Measurements from ENCODE around the gene CA7.

The CA7 gene

GRCh38 chr16:66849549-66849948 is 5.3 kb downstream of the CA7 start:
- Histone ChIP-seq H3K4me1 (ENCODE audit: insufficient read depth, low read length) (peaks cover 5% of the 10 kb centered on the region), H3K9me3 (ENCODE audit: low read length) (no peaks in the 10 kb centered on the region), H3K27me3 (ENCODE audit: insufficient read depth, low read length) (peaks cover 70% of the 10 kb centered on the region), H3K36me3 (ENCODE audit: insufficient read depth, low read length) (no peaks in the 10 kb centered on the region), H2AFZ (ENCODE audit: low read depth, low read length) (no peak overlapping the region), H3K4me3 (ENCODE audit: low read length) (no peak overlapping the region)

DNA sequence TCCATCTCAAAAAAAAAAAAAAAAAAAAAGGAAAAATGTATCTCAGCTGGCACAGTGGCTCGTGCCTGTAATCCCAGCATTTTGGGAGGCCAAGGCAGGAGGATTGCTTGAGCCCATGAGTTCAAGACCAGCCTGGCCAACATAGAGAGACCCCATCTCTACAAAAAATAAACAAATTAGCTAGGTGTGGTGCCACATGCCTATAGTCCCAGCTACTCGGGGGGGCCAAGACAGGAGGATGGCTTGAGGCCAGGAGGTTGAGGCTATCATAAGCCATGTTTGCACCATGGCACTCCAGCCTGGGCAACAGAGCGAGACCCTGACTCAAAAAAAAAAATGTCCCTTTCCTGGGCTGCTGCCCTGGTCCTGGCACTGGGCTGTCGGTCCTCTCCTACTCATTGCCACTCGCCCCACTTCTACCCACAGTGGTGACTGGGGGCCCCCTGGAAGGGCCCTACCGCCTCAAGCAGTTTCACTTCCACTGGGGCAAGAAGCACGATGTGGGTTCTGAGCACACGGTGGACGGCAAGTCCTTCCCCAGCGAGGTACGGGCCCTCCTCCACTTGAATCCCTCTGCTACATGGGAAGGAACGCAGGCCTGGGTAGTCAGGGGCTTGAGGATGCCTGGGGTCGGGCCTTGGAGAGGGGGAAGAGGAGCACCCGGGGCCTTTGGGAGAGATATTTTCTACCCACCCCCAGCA is 6.1 kb downstream of the CA7 start:
- Histone ChIP-seq H3K27me3 (ENCODE audit: insufficient read depth, low read length) (peaks cover 66% of the 10 kb centered on the region), H3K9me3 (ENCODE audit: low read length) (no peaks in the 10 kb centered on the region), H3K36me3 (ENCODE audit: insufficient read depth, low read length) (no peaks in the 10 kb centered on the region), H2AFZ (ENCODE audit: low read depth, low read length) (no peak overlapping the region), H3K4me3 (ENCODE audit: low read length) (no peak overlapping the region), H3K4me1 (ENCODE audit: insufficient read depth, low read length) (no peaks in the 10 kb centered on the region)

GRCh38 chr16:66851166-66851964 is 7.2 kb downstream of the CA7 start:
- peaks cover 55% of the 10 kb centered on the region for H3K27me3 ChIP-seq (ENCODE audit: insufficient read depth, low read length)

DNA sequence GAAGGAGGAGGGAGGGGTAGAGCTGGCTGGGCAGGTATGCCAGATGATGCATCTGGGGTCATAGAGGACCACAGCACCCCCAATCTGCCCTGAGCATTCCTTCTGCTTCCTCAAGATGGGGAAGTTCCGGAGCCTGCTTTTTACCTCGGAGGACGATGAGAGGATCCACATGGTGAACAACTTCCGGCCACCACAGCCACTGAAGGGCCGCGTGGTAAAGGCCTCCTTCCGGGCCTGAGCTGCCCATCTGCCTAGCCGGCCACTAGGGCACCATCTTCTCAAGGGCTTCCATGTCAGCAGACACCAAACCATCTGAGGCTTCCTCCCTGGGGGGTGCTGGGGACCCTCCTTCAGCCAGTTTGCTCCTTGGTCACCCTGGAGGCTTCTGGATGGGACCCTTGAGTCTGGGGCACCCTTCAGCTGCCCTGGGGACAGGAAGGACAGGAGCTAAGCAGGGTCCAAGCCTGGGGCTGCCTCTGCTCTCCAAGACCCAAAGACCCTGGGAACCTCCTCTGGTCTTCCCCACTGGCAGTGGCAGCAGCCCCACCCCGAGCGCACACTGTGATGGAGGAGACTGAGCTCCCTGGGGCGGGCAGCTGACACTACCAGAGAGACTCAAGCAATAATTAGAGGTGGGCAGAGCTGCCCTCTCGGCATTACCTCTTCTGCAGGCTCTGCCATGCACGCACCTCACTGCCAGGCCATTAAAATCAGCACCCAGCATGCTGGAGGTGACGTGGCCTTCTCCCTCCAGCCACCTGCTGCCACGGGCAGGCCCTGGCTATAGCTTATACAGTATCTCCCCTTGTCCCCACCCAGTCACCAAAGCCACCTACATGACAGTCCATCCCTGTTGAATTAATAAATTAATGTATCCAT is 9.3 kb downstream of the CA7 start:
- Histone ChIP-seq H3K4me3 (ENCODE audit: low read length) (no peak overlapping the region), H2AFZ (ENCODE audit: low read depth, low read length) (no peak overlapping the region), H3K36me3 (ENCODE audit: insufficient read depth, low read length) (no peaks in the 10 kb centered on the region), H3K27me3 (ENCODE audit: insufficient read depth, low read length) (peaks cover 40% of the 10 kb centered on the region), H3K9me3 (ENCODE audit: low read length) (no peaks in the 10 kb centered on the region), H3K4me1 (ENCODE audit: insufficient read depth, low read length) (no peaks in the 10 kb centered on the region)

More at GRCh38 chr16:66851166-66851964, 7.2 kb downstream of the CA7 start:
- Histone ChIP-seq H2AFZ (ENCODE audit: low read depth, low read length) (no peak overlapping the region), H3K4me1 (ENCODE audit: insufficient read depth, low read length) (no peaks in the 10 kb centered on the region), H3K36me3 (ENCODE audit: insufficient read depth, low read length) (no peaks in the 10 kb centered on the region), H3K9me3 (ENCODE audit: low read length) (no peaks in the 10 kb centered on the region), H3K4me3 (ENCODE audit: low read length) (no peak overlapping the region)

GRCh38 chr16:66856184-66856730 is 12.0 kb downstream of the CA7 start:
- Histone ChIP-seq H3K9me3 (ENCODE audit: low read length) (no peaks in the 10 kb centered on the region), H3K4me3 (ENCODE audit: low read length) (no peak overlapping the region), H3K36me3 (ENCODE audit: insufficient read depth, low read length) (no peaks in the 10 kb centered on the region), H2AFZ (ENCODE audit: low read depth, low read length) (no peak overlapping the region), H3K27me3 (ENCODE audit: insufficient read depth, low read length) (peaks cover 30% of the 10 kb centered on the region), H3K4me1 (ENCODE audit: insufficient read depth, low read length) (no peaks in the 10 kb centered on the region)

- no peaks in the 10 kb centered on the region for H3K36me3 ChIP-seq (ENCODE audit: insufficient read depth, low read length)
Observed at GRCh38 chr16:66856801-66857200, 12.6 kb downstream of the CA7 start.

GRCh38 chr16:66857437-66857836 is 13.2 kb downstream of the CA7 start:
- H3K4me3 ChIP-seq (ENCODE audit: low read length) = no peak overlapping the region
- no peaks in the 10 kb centered on the region for H3K9me3 ChIP-seq (ENCODE audit: low read length)
- H3K36me3 ChIP-seq (ENCODE audit: insufficient read depth, low read length) = no peaks in the 10 kb centered on the region
- no peak overlapping the region for H2AFZ ChIP-seq (ENCODE audit: low read depth, low read length)
- H3K27me3 ChIP-seq (ENCODE audit: insufficient read depth, low read length) = peaks cover 23% of the 10 kb centered on the region
- peaks cover 7% of the 10 kb centered on the region for H3K4me1 ChIP-seq (ENCODE audit: insufficient read depth, low read length)

More at GRCh38 chr16:66856801-66857200, 12.6 kb downstream of the CA7 start:
- Histone ChIP-seq H3K27me3 (ENCODE audit: insufficient read depth, low read length) (peaks cover 25% of the 10 kb centered on the region), H2AFZ (ENCODE audit: low read depth, low read length) (no peak overlapping the region), H3K4me3 (ENCODE audit: low read length) (no peak overlapping the region), H3K4me1 (ENCODE audit: insufficient read depth, low read length) (peaks cover 3% of the 10 kb centered on the region), H3K9me3 (ENCODE audit: low read length) (no peaks in the 10 kb centered on the region)

- no peak overlapping the region for H2AFZ ChIP-seq (ENCODE audit: low read depth, low read length)
- no peaks in the 10 kb centered on the region for H3K9me3 ChIP-seq (ENCODE audit: low read length)
- H3K4me1 ChIP-seq (ENCODE audit: insufficient read depth, low read length) = peaks cover 7% of the 10 kb centered on the region
- H3K27me3 ChIP-seq (ENCODE audit: insufficient read depth, low read length) = peaks cover 14% of the 10 kb centered on the region
- H3K36me3 ChIP-seq (ENCODE audit: insufficient read depth, low read length) = no peaks in the 10 kb centered on the region
- H3K4me3 ChIP-seq (ENCODE audit: low read length) = no peak overlapping the region
Observed at GRCh38 chr16:66858740-66859396, 14.7 kb downstream of the CA7 start.

- Histone ChIP-seq H3K36me3 (ENCODE audit: insufficient read depth, low read length) (no peaks in the 10 kb centered on the region), H3K4me1 (ENCODE audit: insufficient read depth, low read length) (peaks cover 7% of the 10 kb centered on the region), H3K4me3 (ENCODE audit: low read length) (no peak overlapping the region), H3K9me3 (ENCODE audit: low read length) (no peaks in the 10 kb centered on the region), H2AFZ (ENCODE audit: low read depth, low read length) (no peak overlapping the region), H3K27me3 (ENCODE audit: insufficient read depth, low read length) (peaks cover 9% of the 10 kb centered on the region)
Observed at GRCh38 chr16:66859397-66860068, 15.3 kb downstream of the CA7 start.

- no peaks in the 10 kb centered on the region for H3K9me3 ChIP-seq (ENCODE audit: low read length)
- peaks cover 7% of the 10 kb centered on the region for H3K4me1 ChIP-seq (ENCODE audit: insufficient read depth, low read length)
- no peaks in the 10 kb centered on the region for H3K36me3 ChIP-seq (ENCODE audit: insufficient read depth, low read length)
- no peak overlapping the region for H3K4me3 ChIP-seq (ENCODE audit: low read length)
- H2AFZ ChIP-seq (ENCODE audit: low read depth, low read length) = no peak overlapping the region
- H3K27me3 ChIP-seq (ENCODE audit: insufficient read depth, low read length) = peaks cover 6% of the 10 kb centered on the region
Observed at GRCh38 chr16:66862023-66862520, 17.9 kb downstream of the CA7 start.

- Histone ChIP-seq H3K4me1 (ENCODE audit: insufficient read depth, low read length) (peaks cover 7% of the 10 kb centered on the region), H2AFZ (ENCODE audit: low read depth, low read length) (no peak overlapping the region), H3K4me3 (ENCODE audit: low read length) (no peak overlapping the region), H3K9me3 (ENCODE audit: low read length) (no peaks in the 10 kb centered on the region), H3K36me3 (ENCODE audit: insufficient read depth, low read length) (no peaks in the 10 kb centered on the region), H3K27me3 (ENCODE audit: insufficient read depth, low read length) (peaks cover 2% of the 10 kb centered on the region)
Observed at GRCh38 chr16:66863707-66864106, 19.5 kb downstream of the CA7 start.

DNA sequence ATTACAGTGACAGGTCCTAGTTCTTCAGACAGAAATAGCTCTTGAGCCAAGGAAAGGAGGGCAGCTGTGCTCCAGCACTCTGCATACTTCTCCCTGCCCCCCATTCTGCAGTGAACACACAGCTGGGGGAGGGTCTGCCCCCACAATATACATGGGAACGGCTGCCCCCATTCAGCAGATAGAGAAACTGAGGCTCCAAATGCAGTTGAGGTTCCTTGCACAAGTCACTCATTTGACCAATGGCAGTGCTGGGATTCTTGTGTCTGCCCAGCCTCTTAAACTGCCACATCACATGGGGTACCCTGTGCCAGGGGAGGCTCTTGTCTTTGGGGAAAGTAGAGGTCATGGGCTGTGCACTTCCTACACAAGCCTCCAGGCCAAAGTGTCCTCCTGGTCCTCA is 25.2 kb downstream of the CA7 start:
- Histone ChIP-seq H3K4me1 (ENCODE audit: insufficient read depth, low read length) (peaks cover 9% of the 10 kb centered on the region), H2AFZ (ENCODE audit: low read depth, low read length) (no peak overlapping the region), H3K27me3 (ENCODE audit: insufficient read depth, low read length) (peaks cover 5% of the 10 kb centered on the region), H3K36me3 (ENCODE audit: insufficient read depth, low read length) (no peaks in the 10 kb centered on the region), H3K4me3 (ENCODE audit: low read length) (no peak overlapping the region), H3K9me3 (ENCODE audit: low read length) (no peaks in the 10 kb centered on the region)

All from neuron (in vitro differentiated cells).